ENCODE data around the gene JAK1.
"Not testable (repeated sequence)": the region's sequence is repeated elsewhere in the genome, so short reads cannot be mapped to it uniquely, and the experiment has no call there.

JAK1 gene

GRCh38 chr1:64922336-64922735, 44.0 kb downstream of the JAK1 start:
- DNase-seq (ENCODE audit: low read depth in 2 of 2) = no peak

DNA sequence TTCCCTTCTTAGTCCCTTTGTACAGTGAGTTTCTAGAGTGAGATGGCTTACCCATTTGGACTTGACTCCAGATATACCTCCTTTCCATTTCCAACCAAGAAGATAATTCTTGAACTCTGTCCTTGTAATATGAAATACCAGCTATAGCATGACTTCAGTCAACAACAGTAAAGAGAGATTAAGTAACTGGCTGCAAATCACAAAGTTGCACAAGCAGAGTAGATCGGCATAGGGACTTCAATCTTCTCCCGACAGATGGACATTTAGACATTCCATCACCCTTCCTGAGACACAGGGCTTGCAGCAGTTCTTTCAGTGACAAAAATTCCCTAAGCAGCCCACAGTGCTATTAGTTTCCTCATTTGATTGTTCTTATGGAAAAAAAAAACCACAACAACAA, 44.6 kb downstream of the JAK1 start:
- DNase-seq (ENCODE audit: low read depth in 2 of 2) = no peak

GRCh38 chr1:64920941-64921589, 45.3 kb downstream of the JAK1 start:
- DNase-seq (ENCODE audit: low read depth in 2 of 2) = no peak

GRCh38 chr1:64919120-64919519, 47.2 kb downstream of the JAK1 start:
- DNase-seq (ENCODE audit: low read depth in 2 of 2) = not testable (repeated sequence)

DNA sequence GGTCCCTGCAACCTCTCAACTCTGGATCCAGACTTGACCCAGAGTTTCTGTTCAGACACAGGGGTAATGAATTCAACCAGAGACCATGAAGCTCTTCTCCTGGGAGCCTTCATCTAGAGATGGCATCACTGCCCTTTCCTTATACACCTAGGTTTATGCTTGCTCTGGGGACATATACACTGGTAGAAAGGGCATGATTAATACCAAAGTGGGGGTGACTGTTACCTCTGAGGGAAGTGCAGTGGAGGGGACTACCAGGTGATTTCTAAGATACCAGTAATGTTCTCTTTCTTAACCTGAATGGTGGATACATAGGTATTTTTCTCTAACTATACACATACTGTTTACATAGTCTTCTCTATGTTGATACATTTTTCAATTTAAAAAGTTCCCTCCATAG, 48.4 kb downstream of the JAK1 start:
- DNase-seq (ENCODE audit: low read depth in 2 of 2) = no peak

GRCh38 chr1:64917328-64917861, 49.0 kb downstream of the JAK1 start:
- no peak for DNase-seq (ENCODE audit: low read depth in 2 of 2)

DNA sequence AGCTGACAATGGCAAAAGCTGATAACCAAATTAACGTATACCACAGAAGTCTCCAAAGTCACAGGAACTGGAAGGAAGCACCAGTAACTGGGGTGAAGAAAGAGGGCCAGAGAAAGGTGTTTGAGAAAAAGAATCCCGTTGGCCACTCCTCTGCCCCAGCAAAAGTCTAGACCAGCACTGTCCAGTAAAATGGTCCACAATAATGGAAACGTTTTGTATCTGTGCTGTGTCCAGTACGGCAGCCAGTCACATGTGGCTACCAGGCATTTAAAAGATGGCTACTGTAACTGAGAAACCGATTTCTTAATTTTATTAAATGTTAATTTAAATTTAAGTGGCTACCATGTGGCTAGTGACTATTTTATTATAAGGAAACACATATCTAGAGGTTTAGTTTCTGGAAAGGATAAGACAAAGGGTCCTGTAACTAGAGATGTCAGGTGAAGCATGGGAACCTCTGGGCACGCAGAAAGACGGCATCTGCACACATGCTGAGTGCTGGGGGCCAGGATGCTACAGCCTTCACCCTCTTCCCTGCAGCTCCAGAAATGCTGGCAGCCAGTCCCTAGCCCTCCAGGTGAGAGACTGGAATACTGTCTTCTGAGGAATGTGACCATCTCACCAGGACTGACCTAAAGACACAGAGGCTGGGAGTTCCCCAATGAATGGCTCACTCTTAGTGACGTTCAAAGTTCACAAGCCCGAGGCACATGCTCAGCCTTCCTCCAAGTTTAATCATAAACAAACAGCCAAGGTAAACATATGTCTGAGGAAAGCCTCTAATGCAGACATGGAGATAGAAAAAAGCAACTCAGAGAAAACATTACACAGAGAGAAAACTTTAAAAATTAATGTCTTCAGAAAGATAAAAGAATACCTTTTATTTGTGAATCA, 50.7 kb downstream of the JAK1 start:
- DNase-seq (ENCODE audit: low read depth in 2 of 2) = no peak

GRCh38 chr1:64913361-64914015, 52.9 kb downstream of the JAK1 start:
- DNase-seq (ENCODE audit: low read depth in 2 of 2) = no peak

DNA sequence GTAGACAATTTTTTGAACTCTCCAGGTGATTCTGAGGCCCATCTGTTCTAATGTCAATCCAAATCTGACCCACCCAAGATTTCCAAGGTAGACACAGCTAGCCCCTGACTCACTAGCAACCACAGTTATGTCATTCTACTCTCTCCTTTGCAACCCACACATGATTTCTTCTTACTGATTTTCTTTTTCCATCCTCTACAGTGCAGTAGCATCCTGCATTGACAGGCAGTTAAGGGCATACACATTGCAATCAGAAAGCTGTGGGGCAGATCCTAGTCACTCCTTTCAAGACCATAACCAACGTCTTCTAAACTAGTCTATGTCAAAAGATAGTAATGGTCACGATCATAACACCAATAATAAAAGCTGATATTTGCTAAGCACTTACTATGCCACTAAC, 54.2 kb downstream of the JAK1 start:
- no peak for DNase-seq (ENCODE audit: low read depth in 2 of 2)

GRCh38 chr1:64911326-64911725, 55.0 kb downstream of the JAK1 start:
- no peak for DNase-seq (ENCODE audit: low read depth in 2 of 2)

- no peak for DNase-seq (ENCODE audit: low read depth in 2 of 2)
Observed at GRCh38 chr1:64909031-64909430, 57.3 kb downstream of the JAK1 start.

DNA sequence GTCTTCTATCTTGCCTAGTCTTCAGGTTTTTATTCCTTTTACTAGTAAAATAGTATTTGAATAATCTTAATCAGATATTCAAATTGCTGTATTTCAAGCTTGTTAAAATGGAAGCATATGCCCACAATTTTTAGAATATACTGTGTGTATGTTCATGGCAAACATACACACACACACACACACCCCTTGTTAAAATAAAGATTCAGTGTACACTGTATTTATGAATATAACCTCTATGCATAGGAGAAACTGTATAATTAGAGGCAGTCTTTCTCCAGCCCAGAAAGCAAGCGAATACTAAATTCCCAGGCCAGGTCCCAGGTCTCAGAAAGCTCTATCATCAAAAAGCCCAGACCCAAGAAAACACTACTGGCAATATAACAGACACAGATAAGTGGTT, 57.8 kb downstream of the JAK1 start:
- no peak for DNase-seq (ENCODE audit: low read depth in 2 of 2)

GRCh38 chr1:64906447-64906846, 59.9 kb downstream of the JAK1 start:
- DNase-seq (ENCODE audit: low read depth in 2 of 2) = no peak

GRCh38 chr1:64903593-64903992, 62.8 kb downstream of the JAK1 start:
- no peak for DNase-seq (ENCODE audit: low read depth in 2 of 2)

DNA sequence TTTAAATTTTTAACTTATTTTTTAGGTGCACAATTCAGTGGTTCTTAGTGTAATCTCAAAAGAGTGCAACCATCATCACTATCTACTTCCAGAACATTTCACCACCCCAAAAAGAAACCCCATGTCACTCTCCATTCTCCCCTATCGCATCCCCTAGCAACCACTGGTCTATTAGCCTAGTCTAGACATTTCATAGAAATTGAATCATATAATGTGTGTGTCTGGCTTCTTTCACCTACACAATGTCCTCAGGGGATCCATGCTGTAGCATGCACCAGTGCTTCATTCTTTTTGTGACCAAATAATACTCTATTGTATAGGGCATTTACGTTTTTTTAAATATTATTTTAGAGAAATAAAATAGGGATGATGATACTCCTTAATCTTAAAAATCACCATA, 64.7 kb downstream of the JAK1 start:
- DNase-seq (ENCODE audit: low read depth in 2 of 2) = no peak

- no peak for DNase-seq (ENCODE audit: low read depth in 2 of 2)
Observed at GRCh38 chr1:64900916-64901315, 65.4 kb downstream of the JAK1 start.

DNA sequence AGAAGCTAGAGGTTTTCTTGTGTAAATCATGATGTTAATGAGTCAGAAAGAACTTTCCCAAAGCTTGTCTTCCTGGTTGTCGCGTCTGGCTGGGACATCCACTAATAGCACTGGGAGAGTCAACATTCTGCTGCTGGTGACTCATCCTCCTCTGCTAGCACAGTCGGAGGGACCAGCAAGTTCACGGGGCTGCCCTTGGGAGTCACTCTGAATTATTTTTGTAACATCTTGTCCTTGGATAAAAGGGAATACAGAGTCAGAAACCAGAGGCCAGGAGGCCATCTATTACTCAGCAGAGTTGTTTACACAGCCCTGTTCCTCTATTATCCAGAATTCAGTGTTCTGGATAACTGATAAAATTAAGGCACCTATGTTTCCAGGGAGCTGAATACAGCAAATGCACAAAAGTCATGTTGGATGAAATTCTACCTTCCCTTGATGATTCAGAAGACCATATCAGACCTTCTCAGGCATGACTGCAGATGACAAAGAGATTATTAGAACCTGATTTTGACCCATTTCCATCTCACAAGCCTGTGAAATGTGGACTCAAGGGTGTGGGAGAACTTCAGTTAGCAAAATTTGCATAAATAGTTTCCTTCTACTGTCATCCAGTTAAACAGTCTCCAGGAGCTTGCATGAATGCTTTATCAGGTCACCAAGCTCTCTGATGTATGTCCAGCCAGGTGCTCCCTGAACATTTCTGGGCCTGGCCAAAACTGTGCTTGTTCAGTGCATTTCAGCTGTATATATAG, 68.1 kb downstream of the JAK1 start:
- no peak for DNase-seq (ENCODE audit: low read depth in 2 of 2)

GRCh38 chr1:64896551-64896950, 69.8 kb downstream of the JAK1 start:
- DNase-seq (ENCODE audit: low read depth in 2 of 2) = no peak

DNA sequence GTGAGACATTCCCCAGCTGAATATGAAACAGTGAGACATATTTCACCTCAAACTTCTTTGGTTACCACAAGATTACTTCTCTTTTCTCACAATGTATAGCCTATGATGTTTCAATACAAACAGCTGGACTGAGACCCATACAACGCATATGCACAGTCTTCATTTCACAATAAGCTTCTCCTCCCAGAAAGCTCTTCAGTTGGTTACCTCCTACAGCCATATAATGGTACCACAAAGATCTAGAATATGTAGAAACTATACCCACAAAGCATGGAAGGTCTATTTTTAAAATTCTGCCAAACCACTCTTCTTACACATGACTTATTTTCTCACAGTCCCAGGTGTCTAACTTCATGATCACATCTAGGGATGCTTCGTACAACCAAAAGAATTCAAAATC, 70.8 kb downstream of the JAK1 start:
- DNase-seq (ENCODE audit: low read depth in 2 of 2) = no peak

DNA sequence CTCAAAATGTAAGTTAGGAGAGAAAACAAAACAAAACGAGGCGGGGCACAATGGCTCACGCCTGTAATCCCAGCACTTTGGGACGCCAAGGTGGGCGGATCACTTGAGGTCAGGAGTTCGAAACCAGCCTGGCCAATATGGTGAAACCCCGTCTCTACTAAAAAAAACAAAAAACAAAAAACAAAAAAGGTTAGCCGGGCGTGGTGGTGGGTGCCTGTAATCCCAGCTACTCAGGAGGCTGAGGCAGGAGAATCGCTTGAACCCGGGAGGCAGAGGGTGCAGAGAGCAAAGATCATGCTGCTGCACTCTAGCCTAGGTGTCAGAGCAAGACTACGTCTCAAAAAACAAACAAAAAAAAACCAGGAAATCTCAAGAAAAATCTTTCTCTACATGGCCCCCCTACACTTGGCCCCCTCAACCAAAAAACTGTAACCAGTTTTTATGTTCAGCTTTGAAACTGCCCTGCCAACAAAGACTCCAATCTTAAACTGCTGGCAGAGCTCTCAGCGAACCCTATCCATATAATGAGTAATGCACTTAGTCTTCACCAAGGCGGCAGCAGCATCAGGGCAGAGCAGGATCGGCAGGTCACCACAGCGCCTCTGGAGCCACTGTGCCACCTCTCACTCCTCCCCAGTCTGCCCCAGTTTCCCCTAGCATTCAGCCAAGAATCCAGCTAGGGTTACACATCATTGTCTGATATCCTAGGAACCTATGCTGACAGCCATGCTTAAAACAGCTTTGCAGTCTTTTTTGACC, 71.7 kb downstream of the JAK1 start:
- no peak for DNase-seq (ENCODE audit: low read depth in 2 of 2)

DNA sequence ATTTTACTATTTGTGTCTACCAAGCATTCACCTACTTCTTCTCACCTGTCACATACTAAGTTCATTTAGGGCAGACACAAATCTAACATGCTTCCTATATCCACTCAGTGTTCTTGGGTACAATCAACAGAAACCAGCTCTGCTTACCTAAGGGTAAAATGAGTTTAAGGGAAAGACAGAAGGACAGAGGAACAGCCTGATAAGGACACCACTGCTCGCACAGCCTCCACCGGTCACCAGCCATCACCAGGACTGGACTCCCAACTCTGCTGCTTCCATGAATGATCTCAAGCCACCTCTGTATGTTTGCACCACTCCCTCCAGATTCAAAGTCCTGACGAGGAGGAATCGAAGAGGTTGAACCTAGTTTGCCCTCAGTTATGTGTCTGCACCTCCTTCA, 72.4 kb downstream of the JAK1 start:
- no peak for DNase-seq (ENCODE audit: low read depth in 2 of 2)
